GM19240 (cell line): ENCODE data around the gene RAB38.

Source experiments
- DNase-seq: peaks from one replicate; pipeline ENCODE4 v3.0.0; 2011; ENCODE audit warnings: low spot score; ENCODE audit not compliant: insufficient read length

Gene RAB38

DNA sequence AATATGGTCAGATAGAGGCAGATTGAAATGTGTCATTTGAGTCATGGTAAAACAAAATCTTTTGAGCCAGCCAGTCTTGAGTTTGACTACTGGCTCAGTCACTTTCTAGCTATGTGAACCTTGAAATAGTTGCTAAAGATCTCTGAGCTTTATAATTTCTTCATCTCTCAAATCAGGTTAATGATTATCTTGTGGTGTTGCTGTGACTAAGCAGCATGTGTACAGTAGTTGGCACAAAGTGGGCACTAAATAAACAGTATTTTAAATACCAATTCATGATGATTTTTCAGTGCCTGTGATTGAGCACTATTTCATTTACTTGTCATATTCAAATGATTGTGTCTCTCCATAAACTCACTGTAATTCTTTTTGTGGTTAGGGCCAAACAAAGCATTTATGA lies 70.8 kb downstream of the RAB38 start:
- no peak for DNase-seq

DNA sequence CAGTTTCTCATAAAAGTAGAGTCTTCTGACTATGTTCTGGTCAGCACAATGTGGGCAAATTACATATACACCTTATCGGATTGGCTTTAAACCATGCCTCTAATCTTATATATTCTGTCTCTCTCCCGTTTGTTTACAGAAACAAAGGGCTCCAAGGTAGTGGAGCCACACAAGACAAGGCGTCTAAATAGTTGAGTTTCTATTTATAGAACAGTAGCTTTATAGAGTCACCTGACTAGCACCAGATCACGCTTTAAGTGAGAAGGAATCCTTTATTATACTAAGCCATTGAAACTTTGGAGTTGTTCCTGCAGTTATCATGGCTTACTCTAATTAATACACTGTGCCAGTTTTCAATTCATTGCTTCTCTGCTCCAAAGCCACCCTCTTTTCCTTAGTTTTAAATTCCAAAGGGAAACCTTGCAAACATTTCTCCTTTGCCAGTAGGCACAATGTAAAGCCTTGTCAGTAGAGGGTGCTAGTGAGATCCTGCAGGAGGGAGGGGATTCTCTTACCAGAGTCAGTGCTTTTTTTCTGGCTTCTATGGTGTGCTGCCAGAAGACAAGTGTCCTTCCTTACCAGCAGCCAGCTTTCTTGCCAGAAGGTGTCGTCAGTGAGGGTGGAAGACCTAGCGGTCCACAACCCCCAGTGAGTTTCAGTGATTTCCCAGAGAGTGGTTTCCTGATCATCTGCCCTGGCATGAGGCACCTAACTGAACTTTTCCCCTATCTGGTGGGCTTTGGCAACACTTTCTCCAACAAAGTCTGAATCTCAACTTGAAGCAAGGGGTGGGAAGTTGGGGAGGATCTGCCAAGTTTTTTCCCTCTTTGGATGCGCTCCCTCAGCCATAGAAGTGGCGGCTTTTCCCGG lies 71.7 kb downstream of the RAB38 start:
- DNase-seq, result peak; percentile 14

DNA sequence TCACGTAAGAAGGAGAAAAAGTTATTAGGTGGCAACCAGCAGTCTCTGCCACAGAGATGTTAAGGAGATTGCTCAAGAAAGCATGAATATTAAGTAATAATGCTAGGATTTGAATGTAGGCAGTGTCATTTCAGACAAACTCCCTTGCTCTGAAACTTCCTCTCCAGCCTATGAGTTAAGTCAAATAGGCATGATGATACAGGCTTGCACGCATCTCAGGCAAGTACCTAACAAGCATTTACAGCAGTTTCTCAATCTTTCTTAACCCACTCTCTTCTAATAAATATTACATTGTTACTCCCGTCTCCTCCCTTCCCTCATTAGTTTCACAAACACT lies 72.7 kb downstream of the RAB38 start:
- DNase-seq, result no peak

DNA sequence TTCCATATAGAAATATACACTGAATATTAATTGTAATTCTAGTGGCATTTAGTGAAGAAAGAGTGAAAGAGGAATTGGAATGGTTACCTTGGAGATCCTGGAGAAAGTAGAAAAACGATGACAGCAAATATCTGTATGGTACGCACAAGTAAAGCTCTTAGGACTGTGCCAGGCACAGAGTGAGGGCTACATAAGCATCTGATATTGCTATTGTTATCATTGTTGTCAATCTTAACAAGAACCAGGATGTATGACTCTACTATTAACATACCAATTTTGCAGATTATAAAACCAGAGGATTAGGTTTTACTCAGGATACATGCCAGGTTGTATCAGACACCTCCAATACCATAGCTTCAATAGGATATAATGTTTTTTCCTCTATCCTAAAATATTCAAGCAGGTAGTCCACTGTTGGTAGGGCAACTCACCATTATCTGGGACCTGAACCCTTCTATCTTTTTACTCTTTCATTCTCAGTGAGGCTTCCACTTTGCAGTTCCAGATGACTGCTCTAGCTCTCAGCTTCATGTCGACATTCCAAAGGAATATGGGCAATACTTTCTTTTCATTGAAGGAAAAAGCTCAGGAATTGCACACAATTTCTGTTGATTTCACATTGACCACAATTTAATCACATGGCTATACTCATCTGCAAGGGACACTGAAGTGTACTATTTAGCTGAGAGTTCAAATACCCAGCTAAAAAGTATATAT lies 73.2 kb downstream of the RAB38 start:
- no peak for DNase-seq

DNA sequence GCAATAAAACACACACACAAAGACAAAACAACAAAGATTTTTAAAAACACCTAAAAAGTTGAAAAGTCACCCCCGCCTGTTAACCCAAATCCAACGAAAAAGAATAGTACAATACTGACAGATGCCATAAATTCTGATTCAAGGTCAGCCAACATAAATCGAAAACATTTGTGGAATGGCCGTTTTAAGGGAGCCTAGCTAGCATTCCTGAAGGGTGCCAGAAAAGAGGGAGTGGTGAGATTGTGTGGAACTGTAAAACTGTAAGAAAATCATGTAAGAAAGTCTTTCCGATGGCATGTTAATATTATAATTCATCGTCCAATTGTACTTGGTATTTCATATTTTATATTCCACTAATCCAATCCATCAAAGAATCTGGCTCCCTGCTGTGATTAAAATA lies 75.1 kb downstream of the RAB38 start:
- DNase-seq, result no peak

DNA sequence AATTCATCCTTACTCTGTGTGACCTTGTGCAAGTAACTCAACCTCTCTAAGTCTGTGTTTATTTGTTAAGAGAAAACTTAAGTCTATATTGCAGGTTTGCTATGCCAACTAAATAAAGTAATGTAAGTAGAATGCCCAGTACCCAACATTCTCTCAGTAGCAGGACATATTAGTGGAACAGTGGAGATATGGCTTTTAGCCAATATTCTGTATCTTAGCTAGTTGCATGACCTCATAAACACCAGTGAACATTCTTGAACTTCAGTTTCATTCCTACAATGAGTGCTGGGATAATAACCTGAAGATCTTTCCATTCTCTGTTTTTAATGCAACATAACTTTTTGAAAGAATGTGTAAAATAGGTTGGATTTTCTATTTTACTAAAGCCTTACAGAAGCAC lies 77.0 kb downstream of the RAB38 start:
- DNase-seq, result no peak

DNA sequence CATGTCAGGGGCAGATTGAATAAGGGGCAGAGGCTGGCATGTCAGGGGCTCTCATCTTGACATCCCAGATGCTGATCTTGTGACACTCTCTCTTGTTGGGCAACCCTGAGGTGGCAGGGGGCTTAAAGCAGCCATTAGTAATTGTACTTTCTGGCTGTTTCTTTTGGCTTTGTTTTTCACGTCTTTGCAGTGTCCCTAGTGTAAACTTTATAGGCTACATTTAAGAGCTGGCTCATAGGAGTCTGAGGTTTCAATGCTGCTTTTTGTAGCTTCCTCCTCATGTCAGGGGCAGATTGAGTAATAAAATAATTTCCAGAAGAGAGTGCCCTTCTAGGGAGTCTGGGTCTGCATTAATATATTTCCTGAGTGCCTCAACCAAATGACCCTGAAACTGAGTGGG lies 86.1 kb downstream of the RAB38 start:
- no peak for DNase-seq

DNA sequence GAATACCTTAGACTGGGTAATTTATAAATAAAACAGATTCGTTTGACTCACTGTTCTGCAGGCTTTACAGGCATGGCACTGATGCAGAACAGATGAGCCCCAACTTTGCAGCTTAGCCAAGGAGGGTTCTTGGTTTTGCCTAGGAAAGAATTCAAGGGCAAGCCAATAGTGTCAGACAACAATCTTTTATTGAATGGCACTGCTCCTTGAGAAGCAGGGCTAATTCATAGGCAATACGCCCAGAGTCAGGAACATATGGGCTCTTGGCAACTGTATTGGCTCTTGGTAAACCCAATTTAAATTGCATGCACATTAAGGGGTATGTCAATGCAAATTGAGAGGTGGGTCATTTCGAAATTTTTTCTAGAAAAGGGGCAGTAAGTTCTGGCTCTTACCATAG lies 87.9 kb downstream of the RAB38 start:
- DNase-seq, result no peak

DNA sequence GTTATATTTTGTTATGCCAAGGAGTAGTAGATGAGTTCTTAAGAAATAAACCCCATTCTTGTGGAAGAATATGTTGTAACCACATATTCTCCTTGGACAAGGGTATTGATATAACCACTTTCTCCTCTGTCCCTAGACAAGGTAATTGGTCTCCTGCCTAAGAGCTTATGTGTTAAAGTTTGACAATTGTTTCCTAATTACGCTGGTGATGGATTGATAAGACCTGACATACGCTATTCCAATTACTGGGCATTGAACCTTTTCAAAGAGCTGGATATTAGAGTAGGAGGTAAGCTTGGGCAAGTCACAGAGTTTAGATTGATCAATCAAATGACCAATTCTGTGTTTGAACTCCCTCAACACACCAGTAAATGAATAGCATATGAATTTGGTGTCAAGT lies 88.9 kb downstream of the RAB38 start:
- no peak for DNase-seq

DNA sequence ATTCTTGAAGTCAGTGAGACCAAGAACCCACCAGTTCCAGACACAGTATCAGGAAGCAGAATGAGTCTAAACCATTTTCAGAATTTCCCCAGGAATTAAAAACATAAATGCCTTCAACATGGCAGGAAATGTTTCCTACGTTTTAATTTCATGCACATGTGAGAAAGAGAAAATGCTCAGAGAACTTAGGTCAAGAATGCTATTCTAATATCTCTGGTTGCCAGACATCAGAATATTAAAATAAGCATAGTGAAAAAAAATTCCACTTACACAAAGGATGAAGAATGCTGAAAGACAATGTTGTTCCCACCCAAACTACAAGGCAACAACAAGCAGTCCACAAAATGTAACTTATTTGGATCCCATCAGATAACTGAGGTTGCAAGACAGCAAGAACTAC lies 104.8 kb downstream of the RAB38 start:
- DNase-seq, result no peak

DNA sequence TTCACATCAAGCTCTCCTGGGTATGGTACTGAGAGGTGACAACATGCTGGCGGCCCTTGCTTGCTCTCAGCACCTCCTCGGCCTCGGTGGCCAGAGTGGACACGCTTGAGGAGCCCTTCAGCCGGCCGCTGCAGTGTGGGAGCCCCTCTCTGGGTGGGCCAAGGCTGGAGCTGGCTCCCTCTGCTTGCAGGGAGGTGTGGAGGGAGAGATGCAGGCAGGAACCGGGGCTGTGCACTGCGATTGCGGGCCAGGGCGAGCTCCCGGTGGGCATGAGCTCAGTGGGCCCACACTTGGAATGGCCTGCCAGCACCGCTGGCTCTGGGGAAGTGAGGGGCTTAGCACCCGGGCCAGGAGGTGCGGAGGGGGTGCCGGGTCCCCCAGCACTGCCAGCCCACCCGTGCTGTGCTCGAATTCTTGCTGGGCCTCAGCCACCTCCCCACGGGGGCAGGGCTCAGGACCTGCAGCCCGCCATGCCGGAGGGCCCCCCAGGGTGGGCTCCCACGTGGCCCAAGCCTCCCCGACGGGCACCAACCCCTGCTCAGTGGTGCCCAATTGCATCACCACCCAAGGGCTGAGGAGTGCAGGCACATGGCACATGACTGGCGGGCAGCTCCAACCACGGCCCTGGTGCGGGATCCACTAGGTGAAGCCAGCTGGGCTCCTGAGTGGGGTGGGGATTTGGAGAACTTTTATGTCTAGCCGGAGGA lies 106.2 kb downstream of the RAB38 start:
- DNase-seq, result no peak

DNA sequence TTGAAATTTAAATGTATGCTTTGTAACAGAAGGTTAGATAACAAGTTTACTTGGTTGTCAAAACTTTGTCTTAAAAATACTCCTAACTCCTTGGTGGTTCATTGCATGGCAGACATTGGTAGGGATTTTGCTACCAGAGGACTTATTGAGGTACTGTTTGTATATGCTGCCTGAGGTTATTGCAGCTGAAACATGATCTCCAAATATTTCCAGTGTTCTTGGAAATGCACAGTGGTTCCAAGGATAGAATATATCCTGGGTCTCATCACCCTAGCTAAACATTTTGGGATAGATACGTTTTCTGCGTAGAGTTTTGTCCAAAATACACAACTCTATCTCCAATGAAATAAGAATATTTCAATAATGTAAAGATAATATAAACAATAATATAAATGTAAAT lies 109.2 kb downstream of the RAB38 start:
- DNase-seq, result no peak

DNA sequence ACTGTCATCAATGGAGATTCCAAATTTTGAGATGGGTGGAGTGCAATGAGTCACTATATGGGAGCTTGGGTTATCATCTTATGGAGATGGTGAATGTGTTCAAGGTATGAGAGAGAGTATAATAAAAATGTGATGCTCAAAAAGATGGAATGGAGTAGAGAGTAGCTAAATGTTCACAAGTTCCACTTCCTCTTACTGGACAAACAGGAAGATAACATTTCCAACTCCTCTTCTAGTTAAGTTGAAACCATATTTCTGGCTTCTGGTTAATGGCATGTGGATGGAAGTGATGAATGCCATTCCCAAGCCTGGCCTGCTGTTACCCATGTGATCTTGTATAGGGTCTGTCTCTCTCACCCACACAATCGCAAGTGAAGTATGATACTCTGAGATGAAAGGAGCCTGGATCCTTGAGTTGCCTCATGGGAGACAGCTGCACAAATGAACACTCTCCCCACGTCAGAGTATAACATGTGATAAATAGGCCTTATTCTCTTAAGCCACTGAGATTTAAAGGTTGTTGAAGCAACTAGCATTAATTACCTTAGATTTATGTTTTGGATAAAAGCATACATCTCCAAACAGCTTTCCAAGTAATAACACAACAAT lies 111.0 kb downstream of the RAB38 start:
- no peak for DNase-seq
